GM19193 (cell line): Measurements from ENCODE around the gene SLC39A13.
A peak's percentile ranks its signal among the peaks of the same experiment; 100 is the strongest.

Experiments used
- POLR2A ChIP-seq: IDR thresholded peaks from 4 replicates; pipeline ENCODE4 v1.6.1; 2011; ENCODE audit not compliant: insufficient read depth, insufficient read length; ENCODE audit errors: extremely low read depth

SLC39A13 gene

GRCh38 chr11:47407746-47408590 lies at the start of gene SLC39A13:
TSS of gene SLC39A13 (plus strand) at chr11:47408590. CDS start at chr11:47410095, 1,505 bp downstream.
- TF ChIP-seq POLR2A: peak; percentile 66

GRCh38 chr11:47358731-47359051 lies 49.7 kb upstream of the SLC39A13 start:
- no peak for TF ChIP-seq POLR2A

GRCh38 chr11:47359162-47359561 lies 49.2 kb upstream of the SLC39A13 start:
- no peak for TF ChIP-seq POLR2A

- TF ChIP-seq POLR2A: no peak
Measured at GRCh38 chr11:47359586-47359985, 48.8 kb upstream of the SLC39A13 start.

GRCh38 chr11:47360341-47360740 lies 48.0 kb upstream of the SLC39A13 start:
- no peak for TF ChIP-seq POLR2A

- no peak for TF ChIP-seq POLR2A
Measured at GRCh38 chr11:47361419-47361818, 47.0 kb upstream of the SLC39A13 start.

- no peak for TF ChIP-seq POLR2A
Measured at GRCh38 chr11:47366020-47366490, 42.3 kb upstream of the SLC39A13 start.

GRCh38 chr11:47369676-47370075 lies 38.7 kb upstream of the SLC39A13 start:
- no peak for TF ChIP-seq POLR2A

GRCh38 chr11:47372422-47372821 lies 36.0 kb upstream of the SLC39A13 start:
- no peak for TF ChIP-seq POLR2A

- no peak for TF ChIP-seq POLR2A
Measured at GRCh38 chr11:47373876-47374719, 34.3 kb upstream of the SLC39A13 start.

GRCh38 chr11:47374720-47375019 lies 33.7 kb upstream of the SLC39A13 start:
- no peak for TF ChIP-seq POLR2A

- no peak for TF ChIP-seq POLR2A
Measured at GRCh38 chr11:47375020-47375419, 33.4 kb upstream of the SLC39A13 start.

- TF ChIP-seq POLR2A: no peak
Measured at GRCh38 chr11:47375546-47376085, 32.8 kb upstream of the SLC39A13 start.

- TF ChIP-seq POLR2A: no peak
Measured at GRCh38 chr11:47376107-47376524, 32.3 kb upstream of the SLC39A13 start.

- no peak for TF ChIP-seq POLR2A
Measured at GRCh38 chr11:47376525-47377371, 31.6 kb upstream of the SLC39A13 start.
